ENCODE results near the gene ANKRD62. TPM values are rescaled to one million over a fixed set of nuclear protein-coding genes. Genes with fewer than 3 reads are reported as not detected.
A peak's percentile ranks its signal among the peaks of the same experiment; 100 is the strongest.

The ANKRD62 gene
- total and polyA plus RNA-seq, 2 of the 4 experiments (the other 2 are of a cell fraction), result not detected

- H3K79me1 ChIP-seq (ENCODE audit: low read depth in 1 of 2, low read length in 2 of 2), result no peaks in the 10 kb centered on the region
- no peak overlapping the region for H3K9ac ChIP-seq (ENCODE audit: low read depth, low read length)
- H3K9me1 ChIP-seq (ENCODE audit: insufficient read depth, low read length), result no peaks in the 10 kb centered on the region
- BruUV-seq (replicated peaks), result no TSS peak
- H4K8ac ChIP-seq (ENCODE audit: low read depth in 2 of 2, low read length in 2 of 2), result no peak overlapping the region
- no peak for TF ChIP-seq BHLHE40 (IDR thresholded peaks at IDR 0.05; ENCODE audit: low read depth, low read length)
- TF ChIP-seq CEBPB (IDR thresholded peaks at IDR 0.05; ENCODE audit: low read depth, low read length), result no peak
- TF ChIP-seq MXI1 (IDR thresholded peaks at IDR 0.05; ENCODE audit: borderline replicate concordance, low read depth, low read length), result no peak
- H3K4ac ChIP-seq (ENCODE audit: low read depth, low read length), result no peak overlapping the region
- no peak overlapping the region for H2BK120ac ChIP-seq (ENCODE audit: low read depth, low read length)
- H2BK15ac ChIP-seq (ENCODE audit: low read depth, low read length), result no peak overlapping the region
- H3K27me3 ChIP-seq (ENCODE audit: control insufficient read depth, insufficient read depth, low read length), result peaks cover 6% of the 10 kb centered on the region
- H4K5ac ChIP-seq (ENCODE audit: low read depth, low read length), result no peak overlapping the region
- no peak for ATAC-seq (ENCODE audit: low read depth)
- H2AK5ac ChIP-seq (ENCODE audit: low read depth, low read length), result no peak overlapping the region
- POLR2A ChIA-PET (ENCODE audit: unreplicated experiment), result no interaction called here
- no peak overlapping the region for H2BK5ac ChIP-seq (ENCODE audit: low read depth, low read length, poor library complexity, severe bottlenecking)
- in situ Hi-C loops (cut with MboI; ENCODE audit: low sequenced_read_pairs) (no loop called here), dilution Hi-C loops (cut with HindIII; ENCODE audit: low sequenced_read_pairs, unreplicated experiment) (no loop called here), intact Hi-C loops (cut with micrococcal nuclease) (no loop called here)
- H3K4me3 ChIP-seq (ENCODE audit: insufficient read depth, low read depth, low read length), result no peak overlapping the region
- no peak overlapping the region for H3K56ac ChIP-seq (ENCODE audit: extremely low read depth, insufficient read depth, low read length)
- H3K14ac ChIP-seq (replicated peaks; ENCODE audit: low read depth, low read length), result no peak overlapping the region
- H3K36me3 ChIP-seq (ENCODE audit: control insufficient read depth, insufficient read depth, low read length), result no peaks in the 10 kb centered on the region
- CTCF ChIA-PET, result no interaction called here
- H4K91ac ChIP-seq (ENCODE audit: insufficient read depth, low read depth, low read length), result no peak overlapping the region
- no peaks in the 10 kb centered on the region for H3K9me3 ChIP-seq (ENCODE audit: control insufficient read depth, insufficient read depth, low read length)
- no peak overlapping the region for H2AK9ac ChIP-seq (replicated peaks; ENCODE audit: low read depth, low read length, poor library complexity)
- no peak overlapping the region for H3K23ac ChIP-seq (ENCODE audit: low read depth, low read length)
- no peak overlapping the region for H2BK20ac ChIP-seq (ENCODE audit: low read depth, low read length)
- no peak overlapping the region for H3K4me2 ChIP-seq (ENCODE audit: low read depth, low read length)
- H3K27ac ChIP-seq (ENCODE audit: insufficient read depth, low read length), result no peak overlapping the region
- H3K4me1 ChIP-seq (ENCODE audit: control insufficient read depth, insufficient read depth, low read length), result no peaks in the 10 kb centered on the region
- no CpG with 5 or more reads among the region's 1 CpG for WGBS, 2 experiments (ENCODE audit: extremely low coverage in 2 of 2, insufficient read length in 1 of 2)
- H3K18ac ChIP-seq (ENCODE audit: low read depth, low read length), result no peak overlapping the region
- H2AFZ ChIP-seq (replicated peaks; ENCODE audit: low read length, poor library complexity), result no peak overlapping the region
- no peaks in the 10 kb centered on the region for H4K20me1 ChIP-seq (ENCODE audit: insufficient read depth, low read length)
- peak; percentile 7 for DNase-seq
Measured at GRCh38 chr18:12159446-12159845, 65.8 kb downstream of the ANKRD62 start.

All from IMR-90 (cell line).